Stimulated activated CD4-positive, alpha-beta T cell treated with anti-CD3 and anti-CD28 coated beads, Interleukin-2, amount 100 ng/mL, for 48 hours (primary cell): ENCODE measurements around the gene SORT1.
"Not testable (repeated sequence)": the region's sequence is repeated elsewhere in the genome, so short reads cannot be mapped to it uniquely, and the experiment has no call there.

Experiments
- DNase-seq, 2 donors: peaks; one replicate each; pipeline ENCODE4 v3.0.0-alpha.2; 2020

Gene SORT1

DNA sequence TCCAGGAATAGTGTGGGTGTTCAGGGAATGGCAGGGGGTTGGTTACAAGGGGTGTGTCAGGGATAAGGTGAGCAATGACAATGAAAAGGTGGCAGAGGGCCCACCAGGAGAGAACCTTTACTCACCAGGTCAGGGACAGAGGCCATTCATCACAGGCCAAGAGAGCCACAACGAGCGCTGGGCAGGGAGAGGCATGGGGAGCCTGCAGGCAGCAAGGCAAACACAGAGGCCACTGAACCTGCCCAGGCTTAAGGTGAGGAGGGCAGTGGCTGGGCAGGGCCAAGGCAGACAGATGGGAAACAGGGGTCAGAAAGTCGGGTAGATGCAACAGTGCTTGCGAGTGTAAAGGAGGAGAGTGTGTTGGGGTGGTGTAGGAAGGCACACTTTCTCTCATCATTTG is 62.6 kb downstream of the SORT1 start:
- no peak for DNase-seq

DNA sequence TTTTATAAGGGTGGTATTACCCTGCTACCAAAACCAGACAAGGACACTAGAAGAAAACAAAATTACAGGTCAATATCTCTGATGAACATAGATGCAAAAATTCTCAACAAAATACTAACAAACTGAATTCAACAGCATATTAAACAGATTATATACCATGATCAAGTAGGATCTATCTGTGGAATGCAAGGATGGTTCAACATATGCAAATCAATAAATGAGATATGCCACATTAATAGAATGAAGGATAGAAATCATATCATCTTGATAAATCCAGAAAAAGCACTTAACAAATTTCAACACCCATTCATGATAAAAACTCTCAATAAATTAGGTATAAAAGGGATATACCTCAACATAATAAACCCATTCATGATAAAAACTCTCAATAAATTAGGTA is 66.6 kb downstream of the SORT1 start:
- no peak for DNase-seq

DNA sequence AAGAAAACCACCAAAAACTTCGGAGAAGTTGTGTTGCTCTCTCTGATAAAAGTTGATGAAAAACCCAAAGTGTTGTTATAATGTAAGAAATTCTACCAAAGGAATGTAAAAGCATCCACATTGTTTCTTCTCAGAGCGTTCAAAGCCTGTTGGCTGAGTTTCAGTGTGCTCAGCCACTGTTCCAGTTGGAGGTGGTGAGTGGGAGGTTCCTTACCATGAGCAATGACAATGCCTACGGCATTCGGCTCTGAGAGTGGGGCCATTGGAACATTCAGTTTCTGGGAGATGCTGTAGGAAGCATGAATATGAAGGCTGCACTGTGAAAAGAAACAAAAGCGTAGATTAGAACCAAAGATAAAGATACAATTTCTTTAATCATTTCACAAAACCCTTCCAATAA is 70.4 kb downstream of the SORT1 start:
- DNase-seq = no peak

DNA sequence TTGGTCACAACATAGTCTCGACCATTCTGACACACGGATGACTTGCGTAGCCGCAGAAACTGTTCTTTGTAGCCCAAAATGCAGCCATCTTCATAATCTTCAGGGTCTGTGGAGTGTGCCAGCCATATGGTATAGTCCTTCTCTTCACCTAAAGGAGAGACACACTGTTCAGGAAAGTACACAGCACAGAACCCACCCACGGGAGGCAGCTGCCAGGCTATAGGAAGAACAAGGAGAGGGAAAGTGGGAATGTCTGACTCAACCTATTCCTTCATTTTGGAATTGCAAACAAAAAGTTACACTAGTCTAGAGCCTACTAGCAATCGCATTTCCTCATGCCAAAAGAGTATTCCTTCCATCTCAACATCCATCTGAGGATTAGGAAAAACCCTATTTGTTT is 74.7 kb downstream of the SORT1 start:
- DNase-seq = no peak

DNA sequence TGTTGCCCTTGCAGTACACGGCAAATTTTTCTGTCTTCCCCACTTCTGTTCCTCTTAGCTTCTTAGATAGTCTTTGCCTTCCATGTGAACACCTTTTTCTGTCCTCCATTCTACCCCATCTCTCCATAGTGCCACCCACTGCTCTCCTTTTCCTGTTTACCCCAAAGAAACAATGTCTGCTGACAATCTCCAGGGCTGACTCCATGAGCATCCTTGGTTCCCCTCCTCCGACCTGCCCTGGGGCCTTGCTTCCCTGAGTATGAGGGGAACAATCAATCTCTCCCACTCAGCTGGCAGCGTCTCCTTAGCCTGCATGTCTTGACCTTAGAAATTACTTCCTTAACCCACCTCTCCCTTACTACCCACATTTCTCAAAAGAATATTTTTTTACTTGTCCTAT is 78.6 kb downstream of the SORT1 start:
- DNase-seq = no peak

DNA sequence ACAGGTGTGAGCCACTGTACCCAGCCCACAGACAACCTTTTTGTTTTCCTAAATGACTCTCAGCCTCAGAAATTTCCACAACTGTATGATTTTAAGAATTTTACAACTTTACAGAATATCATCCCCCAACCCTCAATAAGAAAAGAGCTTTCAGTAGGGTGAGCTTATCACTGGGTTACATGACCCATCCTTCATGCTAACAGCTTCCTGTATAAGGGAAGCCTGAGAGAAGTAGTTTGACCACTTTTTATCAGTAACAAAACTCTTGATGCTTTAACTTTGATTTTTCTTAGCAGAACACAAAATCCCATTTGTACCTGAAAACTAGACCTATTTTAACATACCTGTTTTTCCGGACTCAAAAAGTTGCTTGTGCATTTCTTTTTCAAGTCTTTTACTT is 81.2 kb downstream of the SORT1 start:
- no peak for DNase-seq

DNA sequence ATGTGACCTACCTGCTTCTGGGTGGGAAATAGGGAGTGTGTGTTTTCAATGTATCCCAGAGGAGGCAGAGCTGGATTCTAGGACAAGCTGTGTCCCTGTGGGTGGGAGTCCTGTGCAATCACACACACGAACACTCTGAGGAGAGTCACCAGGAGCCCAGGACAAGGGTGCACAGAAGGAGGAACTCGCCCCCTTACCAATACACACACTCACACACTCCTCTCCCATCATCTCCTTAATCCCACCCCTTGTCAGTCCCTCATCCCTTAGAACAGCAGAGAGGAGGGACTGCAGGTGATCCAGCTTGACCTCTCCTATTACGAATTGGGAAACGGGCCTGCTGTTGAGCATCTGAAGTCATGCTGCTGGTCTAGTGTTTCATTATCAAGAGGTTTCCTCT is 82.4 kb downstream of the SORT1 start:
- no peak for DNase-seq

DNA sequence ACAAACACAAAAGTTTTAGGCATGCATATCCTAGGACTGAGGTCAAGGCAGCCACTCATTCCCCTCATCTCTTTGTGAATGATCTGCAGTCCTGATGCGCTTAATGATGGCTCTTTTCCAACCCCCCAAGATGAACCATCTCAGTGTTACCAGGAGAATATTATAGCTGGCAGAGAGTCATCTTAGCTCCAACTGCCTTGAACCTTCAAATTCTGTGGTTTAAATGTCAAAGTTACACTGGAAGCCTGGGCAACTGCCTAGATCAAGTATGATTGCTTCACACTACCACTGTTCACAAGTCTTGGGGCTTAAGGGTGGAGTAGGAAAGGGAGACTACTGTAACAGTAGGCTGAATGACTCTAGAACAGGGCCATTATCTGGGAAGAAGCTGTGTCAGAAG is 82.9 kb downstream of the SORT1 start:
- no peak for DNase-seq

DNA sequence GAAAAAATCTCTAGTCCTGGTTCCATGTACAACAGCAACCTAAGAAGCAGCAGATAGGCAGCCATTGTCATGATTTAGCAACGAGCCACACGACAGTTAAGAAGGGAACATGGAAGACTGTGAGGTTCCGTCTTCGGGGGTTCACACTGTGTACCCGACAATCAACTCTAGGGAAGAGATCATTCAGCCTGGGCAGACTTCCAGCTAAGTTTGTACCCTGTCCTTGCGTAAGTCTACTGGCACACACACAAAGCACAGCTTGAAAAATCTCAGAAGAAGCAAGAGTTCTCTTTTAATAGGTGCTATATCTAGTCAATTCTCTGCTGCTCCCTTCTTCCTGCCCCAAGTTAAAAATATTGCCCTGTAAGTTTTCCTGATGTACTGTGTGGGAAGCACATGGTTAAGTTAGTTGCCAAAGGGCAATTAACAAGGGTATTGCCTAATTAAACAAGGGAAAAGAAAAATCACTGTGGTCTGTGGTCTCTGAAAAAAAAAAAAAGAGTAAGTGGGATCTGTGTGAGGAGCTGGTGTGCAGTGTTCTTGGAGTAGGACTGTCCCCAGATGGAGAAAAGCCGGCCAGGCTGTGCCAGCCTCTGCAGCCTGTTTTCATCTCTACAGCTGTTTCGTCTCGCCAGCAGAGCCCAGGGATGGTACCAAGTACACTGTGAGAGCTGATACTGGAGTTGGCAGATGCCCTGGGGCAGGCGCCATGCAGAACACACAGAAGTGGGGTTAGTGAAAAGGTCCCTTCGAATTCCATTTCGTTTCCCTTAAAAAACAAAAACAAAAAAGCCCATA is 84.5 kb downstream of the SORT1 start:
- no peak for DNase-seq

DNA sequence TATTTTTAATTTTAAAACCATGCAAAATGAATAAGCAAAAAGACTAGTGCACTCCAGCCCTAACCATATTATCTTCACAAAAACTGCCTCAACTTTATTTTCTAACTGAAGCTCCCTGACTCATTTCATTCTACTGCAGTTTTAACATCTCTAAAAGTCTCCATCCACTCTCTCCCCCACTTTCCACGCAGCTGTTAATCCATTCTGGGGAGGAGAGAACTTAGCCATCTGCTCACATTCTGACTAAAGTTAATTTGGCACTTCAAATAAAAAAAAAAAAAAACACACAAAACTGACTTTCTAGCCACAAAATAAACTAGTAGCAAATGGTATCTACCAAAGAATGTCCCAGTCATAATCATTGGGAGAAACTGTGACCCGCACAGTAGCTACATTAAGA is 85.5 kb downstream of the SORT1 start:
- no peak for DNase-seq

- DNase-seq = no peak
Observed at GRCh38 chr1:109309347-109309746, 88.4 kb downstream of the SORT1 start.

GRCh38 chr1:109307274-109308021 is 90.3 kb downstream of the SORT1 start:
- DNase-seq = no peak

GRCh38 chr1:109306832-109307273 is 90.9 kb downstream of the SORT1 start, which contains the start of gene MYBPHL:
Gene MYBPHL, minus strand, starts transcription at chr1:109307011. Its CDS starts 20 bp downstream, at chr1:109306991.
- DNase-seq = no peak

DNA sequence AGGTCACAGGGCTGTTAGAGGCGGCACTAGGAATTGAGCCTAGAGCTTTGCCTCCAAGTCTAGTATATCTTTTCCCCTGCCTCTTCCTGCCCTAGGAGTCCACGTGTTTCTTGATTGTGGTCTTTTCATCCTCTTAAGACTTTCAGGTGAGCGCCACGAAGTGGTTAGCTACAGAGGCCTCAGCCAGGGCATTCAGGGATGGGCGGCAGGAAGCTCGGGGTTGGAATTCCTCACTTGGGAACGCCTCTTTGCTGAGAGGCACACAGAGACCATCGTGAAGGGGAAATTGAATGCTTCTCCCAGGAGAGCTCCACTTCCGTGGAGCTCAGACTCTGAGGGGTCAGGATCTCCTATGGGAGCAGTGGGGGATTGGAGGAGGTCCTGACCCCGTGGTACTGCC is 91.7 kb downstream of the SORT1 start:
- DNase-seq = not testable (repeated sequence)

GRCh38 chr1:109304226-109304920 is 93.3 kb downstream of the SORT1 start:
- no peak for DNase-seq

GRCh38 chr1:109301874-109302273 is 95.8 kb downstream of the SORT1 start:
- DNase-seq = no peak

- no peak for DNase-seq
Observed at GRCh38 chr1:109300650-109301151, 97.0 kb downstream of the SORT1 start.

DNA sequence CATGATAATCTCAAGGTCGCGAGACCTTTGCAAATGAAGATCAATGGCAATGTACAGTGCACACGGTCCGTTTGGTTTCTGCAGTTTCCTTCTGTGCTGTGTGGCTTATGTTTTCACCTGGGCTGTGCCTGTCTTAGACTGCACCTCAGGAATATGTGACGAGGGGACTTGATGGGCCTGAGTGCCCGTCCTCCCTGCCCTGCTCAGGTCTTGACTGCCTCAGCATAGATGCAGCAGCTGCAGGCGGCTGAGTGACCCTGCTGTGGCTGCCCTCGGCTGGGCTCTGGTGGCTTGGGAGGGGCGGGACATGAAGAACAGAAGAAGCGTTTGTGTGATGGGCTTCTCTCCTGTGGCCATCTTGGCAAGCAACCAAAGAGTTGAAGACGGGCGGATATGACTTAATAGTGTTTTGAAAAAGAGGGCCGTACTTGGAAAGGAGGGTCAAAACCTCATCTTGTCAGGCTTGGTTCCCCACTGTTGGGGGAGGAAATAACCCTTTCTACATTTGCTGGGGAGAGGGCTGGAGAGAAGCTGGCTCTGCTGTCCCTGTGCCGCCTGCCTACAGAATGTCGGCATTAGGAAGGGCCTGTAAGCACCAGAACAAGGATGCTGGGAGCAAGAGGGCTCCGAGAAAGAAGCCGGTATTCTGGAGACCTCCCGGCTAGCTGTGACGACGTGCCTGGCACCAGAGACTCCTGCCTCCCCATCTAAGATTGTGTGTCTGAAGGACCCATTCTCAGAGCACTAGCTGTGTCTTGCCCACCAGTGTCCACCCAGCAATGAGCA is 98.0 kb downstream of the SORT1 start:
- DNase-seq = no peak

DNA sequence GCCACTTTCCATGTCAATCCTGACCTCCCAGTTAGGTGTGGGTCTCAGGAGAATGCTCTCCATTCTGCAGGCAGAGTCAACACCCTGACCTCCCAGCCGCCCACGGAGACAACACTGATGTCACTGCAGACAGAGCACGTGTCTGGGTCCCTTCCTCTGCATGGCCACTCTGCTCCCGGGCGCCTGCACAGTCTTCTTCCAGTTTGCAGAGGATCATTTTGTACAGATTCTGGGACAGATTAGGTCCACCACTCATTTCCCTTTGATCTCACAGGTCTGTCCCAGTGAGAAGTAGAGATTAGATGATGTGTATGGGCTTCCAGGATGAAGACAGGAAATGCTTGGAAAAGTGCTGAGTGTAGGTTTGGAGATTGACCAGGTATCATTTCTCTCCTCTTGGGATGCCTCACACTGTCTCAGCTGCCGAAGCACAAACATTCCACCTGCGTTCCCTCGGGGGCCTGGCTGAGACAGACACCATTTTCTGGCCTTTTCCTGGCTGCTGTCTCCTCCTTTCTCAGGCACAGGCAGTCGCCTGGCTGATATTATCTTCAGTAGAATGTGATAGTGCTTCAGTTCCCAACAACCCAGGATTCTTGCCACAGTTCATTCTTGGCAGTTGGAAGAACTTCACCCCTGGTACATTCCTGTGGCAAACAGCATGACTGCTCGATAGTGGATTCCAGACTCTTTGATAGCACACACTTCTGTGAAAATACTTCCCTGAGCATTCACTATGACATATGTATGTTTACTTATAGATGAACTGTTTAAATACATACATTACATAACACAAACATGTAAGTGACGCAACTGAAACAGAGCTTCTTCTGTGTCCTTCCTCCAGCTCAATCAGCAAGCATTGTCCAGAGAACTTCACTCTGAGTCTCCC is 98.8 kb downstream of the SORT1 start:
- no peak for DNase-seq

- DNase-seq = no peak
Observed at GRCh38 chr1:109296782-109297181, 100.9 kb downstream of the SORT1 start.

GRCh38 chr1:109295712-109296415 is 101.9 kb downstream of the SORT1 start:
- no peak for DNase-seq
